GM12892 (cell line): ENCODE results near the gene ITSN1.

Source experiments
- POLR2A ChIP-seq: IDR thresholded peaks from 2 replicates; pipeline ENCODE4 v1.6.1; 2011; ENCODE audit warnings: low read depth, low read length, control low read depth
- POLR2AphosphoS5 ChIP-seq: IDR thresholded peaks from 2 replicates; pipeline ENCODE4 v1.6.1; 2011; ENCODE audit warnings: low read depth, low read length, control low read depth
- TAF1 ChIP-seq: IDR thresholded peaks from 2 replicates; pipeline ENCODE4 v1.6.1; 2011; ENCODE audit warnings: low read depth, mild to moderate bottlenecking, control low read depth, low read length, borderline replicate concordance

DNA sequence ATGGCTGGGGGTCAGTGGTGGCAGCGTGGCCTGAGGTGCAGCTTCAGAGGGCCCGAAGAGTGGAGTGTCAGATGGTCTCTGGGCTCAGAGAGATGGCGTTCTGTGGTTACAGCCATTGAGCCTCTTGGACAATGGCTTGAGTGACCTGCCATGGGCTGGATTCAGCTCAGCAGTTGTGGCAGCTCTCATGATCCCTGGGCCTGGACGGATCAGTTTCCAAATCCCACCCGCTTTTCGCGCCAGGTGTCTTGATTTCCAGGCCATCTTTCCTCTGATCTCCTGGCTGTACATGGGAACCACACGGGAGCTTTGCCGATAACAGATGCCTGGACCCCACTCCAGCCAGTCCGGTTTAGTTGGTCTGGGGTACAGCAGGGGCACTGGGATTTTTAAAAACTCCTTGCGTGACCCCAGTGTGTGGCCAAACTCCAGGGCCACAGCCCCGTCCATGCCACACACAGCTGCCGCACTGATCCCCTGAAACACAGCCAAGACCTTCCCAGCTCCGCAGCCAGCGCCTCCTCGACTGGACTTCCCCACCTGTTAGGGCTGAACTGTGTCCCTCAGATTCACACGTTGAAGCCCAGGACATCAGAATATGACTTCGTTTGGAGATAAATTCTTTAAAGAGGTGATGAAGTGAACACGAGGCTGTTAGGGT, 205.4 kb downstream of the ITSN1 start:
- TF ChIP-seq POLR2A: no peak
- TF ChIP-seq POLR2AphosphoS5: no peak
- no peak for TF ChIP-seq TAF1
